HCT116 (cell line): ENCODE data around the gene LRRC2. TPM values are rescaled to one million over a fixed set of nuclear protein-coding genes. Genes with fewer than 3 reads are reported as not detected.

Experiments used
- ATAC-seq: fragments of 200-7000 bp; cut with Tn5 transposase; 2 replicates; pipeline ENCODE4 v1.9.1; 2020; ENCODE audit warnings: mild to moderate bottlenecking, moderate library complexity
- BruUV-seq: library from RNA; stranded (reverse); fragments of 400-500 nt; replicated peaks from 2 replicates; lab custom pipeline; 2021; lab: Mats Ljungman, UMichigan
- CTCF ChIA-PET: fragments of 300-600 bp; sonication (Branson Sonifier 250); formaldehyde crosslinking; loops from one replicate; lab custom pipeline; 2021; ENCODE audit warnings: antibody characterized with exemption; lab: Charles Lee
- POLR2A ChIA-PET: fragments of 300-600, 350-600 bp; sonication (Branson Sonifier 250); formaldehyde crosslinking; loops from one replicate; lab custom pipeline; 2021; ENCODE audit warnings: antibody characterized with exemption; lab: Charles Lee
- RAD21 ChIA-PET, 2 experiments: fragments of 300-600 bp; sonication (Branson Sonifier 250); formaldehyde crosslinking; loops; one replicate each; lab custom pipeline; 2023; ENCODE audit warnings: low total read pairs in 2 of 2; ENCODE audit not compliant: uncharacterized antibody in 2 of 2, unreplicated experiment in 2 of 2, low non-redundant PET in 1 of 2; lab: Charles Lee
- DNase-seq: peaks from one replicate; pipeline ENCODE4 v3.0.0-alpha.2; 2010; ENCODE audit warnings: low read depth, low spot score
- H2AFZ ChIP-seq: fragments of 200-600 bp; shearing (Covaris generic), sonication (generic); 2 replicates; pipeline ENCODE4 v1.6.1; 2017; ENCODE audit warnings: low read depth, mixed run types, mixed read lengths, antibody characterized with exemption, low read length; ENCODE audit not compliant: poor library complexity, severe bottlenecking
- H3K27ac ChIP-seq: 2 replicates; pipeline ENCODE4 v1.5.1; 2012; ENCODE audit warnings: low read depth, low read length
- H3K27me3 ChIP-seq: fragments of 200-600 bp; sonication (generic); 2 replicates; pipeline ENCODE4 v1.6.1; 2016; ENCODE audit warnings: mixed run types, low read length, mixed read lengths; ENCODE audit not compliant: insufficient read depth
- H3K36me3 ChIP-seq, 2 experiments: fragments of 200-500 bp in 1 of 2; fragments of 200-600 bp in 1 of 2; sonication (Bioruptor generic) in 1 of 2; sonication (generic) in 1 of 2; 2 replicates each; pipeline versions ENCODE4 v1.5.1 to v1.6.1; 2014 to 2016; ENCODE audit warnings: low read length in 2 of 2, inconsistent platforms in 1 of 2, mixed read lengths in 1 of 2, mixed run types in 1 of 2; ENCODE audit not compliant: insufficient read depth in 2 of 2, control insufficient read depth in 1 of 2
- H3K4me1 ChIP-seq, 2 experiments: fragments of 200-600 bp in 1 of 2; sonication (generic) in 1 of 2; 2 replicates each; pipeline versions ENCODE4 v1.5.1 to v1.6.1; 2012 to 2017; ENCODE audit warnings: low read length in 2 of 2, inconsistent platforms in 1 of 2, mild to moderate bottlenecking in 1 of 2, mixed read lengths in 1 of 2, mixed run types in 1 of 2, moderate library complexity in 1 of 2; ENCODE audit not compliant: insufficient read depth in 2 of 2, control insufficient read depth in 1 of 2
- H3K4me2 ChIP-seq: fragments of 200-600 bp; sonication (generic); 2 replicates; pipeline ENCODE4 v1.6.1; 2017; ENCODE audit warnings: mixed run types, low read length, mixed read lengths
- H3K4me3 ChIP-seq, 2 experiments: fragments of 200-600 bp in 1 of 2; sonication (generic) in 1 of 2; replicated peaks in 1 of 2; 2 replicates each; pipeline ENCODE4 v1.5.1; 2011 to 2016; ENCODE audit warnings: low read length in 2 of 2, control low read depth in 1 of 2, low read depth in 1 of 2, mild to moderate bottlenecking in 1 of 2, mixed read lengths in 1 of 2, mixed run types in 1 of 2
- H3K79me2 ChIP-seq: fragments of 200-600 bp; sonication (generic); 2 replicates; pipeline ENCODE4 v1.6.1; 2017; ENCODE audit warnings: mild to moderate bottlenecking, mixed run types, low read length, moderate library complexity, mixed read lengths; ENCODE audit not compliant: insufficient read depth
- H3K9ac ChIP-seq: fragments of 200-600 bp; sonication (generic); 2 replicates; pipeline ENCODE4 v1.6.1; 2016; ENCODE audit warnings: low read length, mixed read lengths
- H3K9me2 ChIP-seq: fragments of 200-600 bp; sonication (generic), shearing (Covaris generic); 2 replicates; pipeline ENCODE4 v1.6.1; 2017; ENCODE audit warnings: mixed run types, mild to moderate bottlenecking, moderate library complexity; ENCODE audit not compliant: insufficient read depth
- H3K9me3 ChIP-seq, 2 experiments: fragments of 200-500 bp in 1 of 2; fragments of 200-600 bp in 1 of 2; sonication (Bioruptor generic) in 1 of 2; sonication (generic) in 1 of 2; 2 replicates each; pipeline ENCODE4 v1.6.1; 2014 to 2017; ENCODE audit warnings: low read length in 2 of 2, mixed read lengths in 2 of 2, inconsistent platforms in 1 of 2, low read depth in 1 of 2, mild to moderate bottlenecking in 1 of 2, mixed run types in 1 of 2, moderate library complexity in 1 of 2; ENCODE audit not compliant: control insufficient read depth in 1 of 2, insufficient read depth in 1 of 2
- H4K20me1 ChIP-seq: fragments of 200-600 bp; sonication (generic), shearing (Covaris generic); 2 replicates; pipeline ENCODE4 v1.6.1; 2017; ENCODE audit warnings: mixed run types, mild to moderate bottlenecking, moderate library complexity; ENCODE audit not compliant: insufficient read depth
- ATF3 ChIP-seq: IDR thresholded peaks from 2 replicates; pipeline ENCODE4 v1.6.1; 2012
- CBX3 ChIP-seq: IDR thresholded peaks from 2 replicates; pipeline ENCODE4 v1.6.1; 2012; ENCODE audit warnings: low read depth
- EZH2phosphoT487 ChIP-seq: fragments of 200-600 bp; IDR thresholded peaks from 2 replicates; pipeline ENCODE4 v1.6.1; 2018; ENCODE audit warnings: antibody characterized with exemption, borderline replicate concordance
- FOSL1 ChIP-seq: IDR thresholded peaks from 2 replicates; pipeline ENCODE4 v1.6.1; 2012; ENCODE audit warnings: low read depth
- JUND ChIP-seq: IDR thresholded peaks from 2 replicates; pipeline ENCODE4 v1.6.1; 2012
- MAX ChIP-seq: IDR thresholded peaks from 2 replicates; pipeline ENCODE4 v1.6.1; 2012
- POLR2A ChIP-seq: IDR thresholded peaks from 2 replicates; pipeline ENCODE4 v1.7.0; 2011; ENCODE audit warnings: borderline replicate concordance; ENCODE audit not compliant: insufficient read depth, insufficient read length; ENCODE audit errors: extremely low read depth
- TCF7L2 ChIP-seq: IDR thresholded peaks from 2 replicates; pipeline ENCODE4 v1.7.0; 2011; ENCODE audit warnings: borderline replicate concordance, inconsistent platforms; ENCODE audit not compliant: insufficient read depth, insufficient read length; ENCODE audit errors: extremely low read depth
- intact Hi-C: fragments of 100-400 bp; cut with micrococcal nuclease; formaldehyde crosslinking; loops from 2 replicates; pipeline ENCODE4 v1.10.0; 2022
- total RNA-seq: library from RNA; stranded (reverse); gene quantifications from one replicate; pipeline ENCODE4 v1.2.1, GENCODE V29; 2021; ENCODE audit not compliant: unreplicated experiment

Gene LRRC2
- total RNA-seq, 1 experiment from 2014 or later, result not detected

GRCh38 chr3:46546896-46547440 is 19.1 kb downstream of the LRRC2 start:
- H3K27me3 ChIP-seq, result 0 out of 2 replicates have a peak, but pooled peaks cover 3% of the 10 kb centered on the region
- no peaks in the 10 kb centered on the region for H3K9me3 ChIP-seq
- ATAC-seq (no peak), DNase-seq (no peak)
- H3K9me2 ChIP-seq, result no peaks in the 10 kb centered on the region
- H4K20me1 ChIP-seq, result no peaks in the 10 kb centered on the region
- no peak overlapping the region for H3K4me2 ChIP-seq
- ChIA-PET CTCF (interaction anchor here (1.1 kb wide), 1 partner anchor 12 kb away, joined by 3 read pairs; no protein-coding TSS in a partner anchor), RAD21 (no interaction called here)
- no TSS peak for BruUV-seq
- intact Hi-C loops, result no loop called here
- H3K79me2 ChIP-seq, result no peaks in the 10 kb centered on the region
- no peak overlapping the region for H3K4me3 ChIP-seq
- no peak for TF ChIP-seq POLR2A
- no peak for TF ChIP-seq CBX3
- no peak for TF ChIP-seq EZH2phosphoT487
- TF ChIP-seq TCF7L2, result no peak
- no peak for TF ChIP-seq ATF3
- no peak for TF ChIP-seq JUND
- TF ChIP-seq, all 23 proteins: peak for 0
- POLR2A ChIA-PET, result no interaction called here
- Histone ChIP-seq H3K4me1 (no peaks in the 10 kb centered on the region), H3K27ac (no peak overlapping the region), H2AFZ (no peak overlapping the region), H3K9ac (no peak overlapping the region), H3K36me3 (no peaks in the 10 kb centered on the region)

- no TSS peak for BruUV-seq
- TF ChIP-seq POLR2A (no peak), JUND (no peak), FOSL1 (no peak), MAX (no peak)
- POLR2A ChIA-PET, result no interaction called here
- no peaks in the 10 kb centered on the region for H3K4me1 ChIP-seq
- DNase-seq (no peak), ATAC-seq (no peak)
- intact Hi-C loops, result no loop called here
- no peaks in the 10 kb centered on the region for H3K9me3 ChIP-seq
- H4K20me1 ChIP-seq, result no peaks in the 10 kb centered on the region
- H3K27me3 ChIP-seq, result 0 out of 2 replicates have a peak, but pooled peaks cover 3% of the 10 kb centered on the region
- no peaks in the 10 kb centered on the region for H3K79me2 ChIP-seq
- no peak overlapping the region for H3K27ac ChIP-seq
- H3K9me2 ChIP-seq, result no peaks in the 10 kb centered on the region
- H3K9ac ChIP-seq, result no peak overlapping the region
- no peak overlapping the region for H3K4me3 ChIP-seq
- H2AFZ ChIP-seq, result no peak overlapping the region
- CTCF ChIA-PET, result no interaction called here
- no peaks in the 10 kb centered on the region for H3K36me3 ChIP-seq
- RAD21 ChIA-PET, result no interaction called here
- H3K4me2 ChIP-seq, result no peak overlapping the region
Measured at GRCh38 chr3:46545818-46546630, 20.1 kb downstream of the LRRC2 start.
